GM11168 (cell line): ENCODE results near the gene PDE11A.
"Not testable (repeated sequence)": the region's sequence is repeated elsewhere in the genome, so short reads cannot be mapped to it uniquely, and the experiment has no call there.

ENCODE experiments used
- in situ Hi-C: fragments of 300-500 bp; cut with MboI; formaldehyde crosslinking; loops from one replicate; pipeline ENCODE4 v1.12.0; 2022; ENCODE audit warnings: low sequenced_read_pairs; ENCODE audit not compliant: unreplicated experiment

The PDE11A gene

GRCh38 chr2:177888581-177888980 is 184.0 kb downstream of the PDE11A start:
- in situ Hi-C loops, result no loop called here

- in situ Hi-C loops, result no loop called here
Measured at GRCh38 chr2:177887722-177888121, 184.9 kb downstream of the PDE11A start.

- in situ Hi-C loops, result no loop called here
Measured at GRCh38 chr2:177886824-177887223, 185.8 kb downstream of the PDE11A start.

- in situ Hi-C loops, result no loop called here
Measured at GRCh38 chr2:177885828-177886466, 186.6 kb downstream of the PDE11A start.

- in situ Hi-C loops, result no loop called here
Measured at GRCh38 chr2:177883177-177883576, 189.4 kb downstream of the PDE11A start.

- in situ Hi-C loops, result no loop called here
Measured at GRCh38 chr2:177882501-177882900, 190.1 kb downstream of the PDE11A start.

- in situ Hi-C loops, result no loop called here
Measured at GRCh38 chr2:177881921-177882320, 190.7 kb downstream of the PDE11A start.

- in situ Hi-C loops, result no loop called here
Measured at GRCh38 chr2:177881008-177881747, 191.4 kb downstream of the PDE11A start.

GRCh38 chr2:177880285-177880684 is 192.3 kb downstream of the PDE11A start:
- in situ Hi-C loops, result no loop called here

GRCh38 chr2:177876950-177877349 is 195.6 kb downstream of the PDE11A start:
- in situ Hi-C loops, result no loop called here

- in situ Hi-C loops, result no loop called here
Measured at GRCh38 chr2:177874686-177875085, 197.9 kb downstream of the PDE11A start.

GRCh38 chr2:177873915-177874314 is 198.7 kb downstream of the PDE11A start:
- in situ Hi-C loops, result no loop called here

GRCh38 chr2:177872286-177872685 is 200.3 kb downstream of the PDE11A start:
- in situ Hi-C loops, result no loop called here

- in situ Hi-C loops, result no loop called here
Measured at GRCh38 chr2:177869912-177870311, 202.7 kb downstream of the PDE11A start.

- in situ Hi-C loops, result no loop called here
Measured at GRCh38 chr2:177869209-177869608, 203.4 kb downstream of the PDE11A start.

- in situ Hi-C loops, result no loop called here
Measured at GRCh38 chr2:177868806-177869205, 203.8 kb downstream of the PDE11A start.

GRCh38 chr2:177857538-177857937 is 215.0 kb downstream of the PDE11A start:
- in situ Hi-C loops, result no loop called here

- in situ Hi-C loops, result no loop called here
Measured at GRCh38 chr2:177852389-177852788, 220.2 kb downstream of the PDE11A start.

GRCh38 chr2:177843188-177843587 is 229.4 kb downstream of the PDE11A start:
- in situ Hi-C loops, result no loop called here

GRCh38 chr2:177842243-177842642 is 230.3 kb downstream of the PDE11A start:
- in situ Hi-C loops, result no loop called here

GRCh38 chr2:177835418-177836204 is 237.0 kb downstream of the PDE11A start:
- in situ Hi-C loops, result not testable (repeated sequence)
